ENCODE measurements around the gene TMEM238L. TPM values are rescaled to one million over a fixed set of nuclear protein-coding genes. Genes with fewer than 3 reads are reported as not detected.
"Not testable (repeated sequence)": the region's sequence is repeated elsewhere in the genome, so short reads cannot be mapped to it uniquely, and the experiment has no call there.

The TMEM238L gene, protein sequence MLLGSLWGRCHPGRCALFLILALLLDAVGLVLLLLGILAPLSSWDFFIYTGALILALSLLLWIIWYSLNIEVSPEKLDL
- total RNA-seq: not detected
- not detected for polyA plus RNA-seq

- intact Hi-C loops (cut with micrococcal nuclease): no loop called here
- Mint-ChIP-seq H3K27me3 (peaks cover 0 to 6% of the 10 kb centered on the region in 2 donors), H3K4me1 (peaks cover 0 to 4% (median 0%) of the 10 kb centered on the region in 4 donors), H3K9me3 (no peaks in the 10 kb centered on the region), H3K27ac (no peak within 1 kb of the TSS), H3K36me3 (no peaks in the 10 kb centered on the region), H3K4me3 (no peak within 1 kb of the TSS)
- no peaks in the 10 kb centered on the region for H3K4me1 ChIP-seq (ENCODE audit: insufficient read depth, low read length)
- ChIA-PET POLR2A (ENCODE audit: partially characterized antibody) (no interaction called here), CTCF (ENCODE audit: partially characterized antibody) (no interaction called here)
- no peaks in the 10 kb centered on the region for H3K27me3 ChIP-seq (ENCODE audit: insufficient read depth, low read length)
- no peak within 1 kb of the TSS for H3K27ac ChIP-seq (ENCODE audit: low read depth, low read length)
- DNase-seq: no peak
- H3K36me3 ChIP-seq (ENCODE audit: insufficient read depth, low read length): no peaks in the 10 kb centered on the region
- no peak within 1 kb of the TSS for H3K4me3 ChIP-seq (ENCODE audit: low read length in 2 of 2)
- no peaks in the 10 kb centered on the region for H3K9me3 ChIP-seq (ENCODE audit: control insufficient read depth in 1 of 2, low read length in 2 of 2)
These were observed at the start of gene TMEM238L for GRCh38 chr17:10803830-10804475. TMEM238L (minus strand) TSS chr17:10804099; CDS start chr17:10803963, 136 bp downstream.

DNA sequence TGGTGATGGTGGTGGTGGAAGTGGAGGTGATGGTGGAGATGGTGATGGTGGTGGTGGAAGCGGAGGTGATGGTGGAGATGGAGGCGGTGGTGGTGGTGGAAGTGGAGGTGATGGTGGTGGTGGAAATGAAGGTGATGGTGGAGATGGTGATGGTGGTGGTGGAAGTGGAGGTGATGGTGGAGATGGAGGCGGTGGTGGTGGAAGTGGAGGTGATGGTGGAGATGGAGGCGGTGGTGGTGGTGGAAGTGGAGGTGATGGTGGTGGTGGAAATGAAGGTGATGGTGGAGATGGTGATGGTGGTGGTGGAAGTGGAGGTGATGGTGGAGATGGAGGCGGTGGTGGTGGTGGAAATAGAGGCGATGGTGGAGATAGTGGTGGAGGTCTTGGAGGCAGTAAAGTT, 42.7 kb upstream of the TMEM238L start:
- H3K27me3 ChIP-seq (ENCODE audit: insufficient read depth, low read length); H3K36me3 ChIP-seq (ENCODE audit: insufficient read depth, low read length); H3K4me3 ChIP-seq (ENCODE audit: low read length in 2 of 2); POLR2A ChIA-PET (ENCODE audit: partially characterized antibody); DNase-seq; H3K27ac ChIP-seq (ENCODE audit: low read depth, low read length); H3K36me3 Mint-ChIP-seq; H3K9me3 ChIP-seq (ENCODE audit: control insufficient read depth in 1 of 2, low read length in 2 of 2); H3K9me3 Mint-ChIP-seq; H3K4me1 ChIP-seq (ENCODE audit: insufficient read depth, low read length); H3K4me3 Mint-ChIP-seq: not testable (repeated sequence)
- Mint-ChIP-seq H3K27me3 (peaks cover 9 to 24% of the 10 kb centered on the region in 2 donors), H3K27ac (peak overlapping the region in 1 of 7 donors; percentile 13), H3K4me1 (peaks cover 2 to 12% (median 8%) of the 10 kb centered on the region in 4 donors)
- CTCF ChIA-PET (ENCODE audit: partially characterized antibody): interaction anchor here (1.0 to 4.9 kb wide), 5 partner anchors 8 to 230 kb away, joined by 4 to 142 read pairs (median 27); partner anchors contain the start of gene PIRT
- intact Hi-C loops (cut with micrococcal nuclease): loop anchor here (10.0 kb wide), 1 partner anchor 922 kb away; no protein-coding TSS in a partner anchor

GRCh38 chr17:10845388-10845751, 41.5 kb upstream of the TMEM238L start:
- POLR2A ChIA-PET (ENCODE audit: partially characterized antibody): interaction anchor here (0.8 kb wide), 1 partner anchor 199 kb away, joined by 4 read pairs; no protein-coding TSS in a partner anchor

GRCh38 chr17:10844621-10845387, 40.9 kb upstream of the TMEM238L start:
- Histone ChIP-seq H3K9me3 (ENCODE audit: control insufficient read depth in 1 of 2, low read length in 2 of 2) (no peaks in the 10 kb centered on the region), H3K4me1 (ENCODE audit: insufficient read depth, low read length) (peaks cover 7% of the 10 kb centered on the region), H3K36me3 (ENCODE audit: insufficient read depth, low read length) (no peaks in the 10 kb centered on the region), H3K4me3 (ENCODE audit: low read length in 2 of 2) (peak overlapping the region in 1 of 2 donors; percentile 50), H3K27ac (ENCODE audit: low read depth, low read length) (no peak overlapping the region), H3K27me3 (ENCODE audit: insufficient read depth, low read length) (no peaks in the 10 kb centered on the region)
- Mint-ChIP-seq H3K4me1 (peaks cover 2 to 12% (median 8%) of the 10 kb centered on the region in 4 donors), H3K9me3 (peaks cover 0 to 2% (median 0%) of the 10 kb centered on the region in 8 donors), H3K36me3 (no peaks in the 10 kb centered on the region), H3K27ac (peak overlapping the region in 2 of 7 donors; percentile 9 to 44), H3K4me3 (peak overlapping the region; percentile 75 to 89 (median 83)), H3K27me3 (peaks cover 6 to 17% of the 10 kb centered on the region in 2 donors)
- DNase-seq: peak; percentile 60 to 66 (median 64)
- intact Hi-C loops (cut with micrococcal nuclease): loop anchor here (1.0 to 10.0 kb wide), 4 partner anchors 148 to 920 kb away; partner anchors contain the start of genes ADPRM and SCO1
- ChIA-PET POLR2A (ENCODE audit: partially characterized antibody) (interaction anchor here (0.8 kb wide), 1 partner anchor 198 kb away, joined by 4 read pairs; no protein-coding TSS in a partner anchor), CTCF (ENCODE audit: partially characterized antibody) (interaction anchor here (0.7 to 4.9 kb wide), 16 partner anchors 9 to 216 kb away, joined by 3 to 142 read pairs (median 5); no protein-coding TSS in a partner anchor)

More at GRCh38 chr17:10845388-10845751, 41.5 kb upstream of the TMEM238L start:
- Histone ChIP-seq H3K9me3 (ENCODE audit: control insufficient read depth in 1 of 2, low read length in 2 of 2) (no peaks in the 10 kb centered on the region), H3K36me3 (ENCODE audit: insufficient read depth, low read length) (no peaks in the 10 kb centered on the region), H3K4me1 (ENCODE audit: insufficient read depth, low read length) (peaks cover 7% of the 10 kb centered on the region), H3K27me3 (ENCODE audit: insufficient read depth, low read length) (no peaks in the 10 kb centered on the region), H3K27ac (ENCODE audit: low read depth, low read length) (no peak overlapping the region), H3K4me3 (ENCODE audit: low read length in 2 of 2) (no peak overlapping the region)
- H3K27ac Mint-ChIP-seq: peak overlapping the region in 1 of 7 donors; percentile 44
- no peaks in the 10 kb centered on the region for H3K36me3 Mint-ChIP-seq
- CTCF ChIA-PET (ENCODE audit: partially characterized antibody): interaction anchor here (0.6 to 4.9 kb wide), 12 partner anchors 8 to 228 kb away, joined by 3 to 142 read pairs (median 5); no protein-coding TSS in a partner anchor
- peaks cover 2 to 12% (median 8%) of the 10 kb centered on the region in 4 donors for H3K4me1 Mint-ChIP-seq
- H3K9me3 Mint-ChIP-seq: peaks cover 0 to 2% (median 0%) of the 10 kb centered on the region in 8 donors
- intact Hi-C loops (cut with micrococcal nuclease): loop anchor here (1.0 to 10.0 kb wide), 4 partner anchors 148 to 921 kb away; partner anchors contain the start of genes ADPRM and SCO1
- no peak for DNase-seq
- H3K4me3 Mint-ChIP-seq: peak overlapping the region in 7 of 8 donors; percentile 75 to 89 (median 83)
- peaks cover 7 to 18% of the 10 kb centered on the region in 2 donors for H3K27me3 Mint-ChIP-seq

DNA sequence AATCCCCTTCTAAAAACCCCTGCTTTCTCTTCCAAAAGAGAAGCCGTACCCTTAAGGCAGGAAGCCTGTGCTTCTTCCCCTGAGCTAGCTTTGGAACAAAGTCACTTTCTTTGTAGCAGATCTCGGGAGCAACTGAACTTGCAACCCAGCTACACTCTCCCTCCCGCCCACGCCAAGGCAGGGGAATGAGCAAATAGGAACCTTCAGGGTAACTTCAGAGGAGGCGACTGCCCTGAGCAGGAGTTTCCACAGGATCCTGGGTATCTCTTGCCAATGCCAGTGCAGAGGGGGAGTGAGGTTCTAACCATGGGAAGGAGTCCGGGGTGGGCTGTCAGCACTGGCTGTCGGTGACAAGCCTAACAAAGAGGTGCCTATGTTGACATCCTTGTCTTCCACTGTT, 39.9 kb upstream of the TMEM238L start:
- H3K36me3 Mint-ChIP-seq: no peaks in the 10 kb centered on the region
- peak in 1 of 5 donors; percentile 39 for DNase-seq
- peak overlapping the region in 2 of 8 donors; percentile 49 to 72 for H3K4me3 Mint-ChIP-seq

GRCh38 chr17:10842658-10843057, 38.8 kb upstream of the TMEM238L start:
- peaks cover 0 to 1% (median 0%) of the 10 kb centered on the region in 8 donors for H3K9me3 Mint-ChIP-seq
- Histone ChIP-seq H3K27ac (ENCODE audit: low read depth, low read length) (no peak overlapping the region), H3K9me3 (ENCODE audit: control insufficient read depth in 1 of 2, low read length in 2 of 2) (no peaks in the 10 kb centered on the region), H3K27me3 (ENCODE audit: insufficient read depth, low read length) (no peaks in the 10 kb centered on the region), H3K4me3 (ENCODE audit: low read length in 2 of 2) (no peak overlapping the region), H3K36me3 (ENCODE audit: insufficient read depth, low read length) (no peaks in the 10 kb centered on the region), H3K4me1 (ENCODE audit: insufficient read depth, low read length) (peaks cover 7% of the 10 kb centered on the region)
- H3K4me1 Mint-ChIP-seq: peaks cover 2 to 12% (median 8%) of the 10 kb centered on the region in 4 donors
- H3K27ac Mint-ChIP-seq: no peak overlapping the region
- CTCF ChIA-PET (ENCODE audit: partially characterized antibody): interaction anchor here (0.7 to 4.9 kb wide), 5 partner anchors 8 to 705 kb away, joined by 3 to 142 read pairs (median 27); no protein-coding TSS in a partner anchor
- intact Hi-C loops (cut with micrococcal nuclease): loop anchor here (10.0 kb wide), 1 partner anchor 918 kb away; no protein-coding TSS in a partner anchor
- peaks cover 2 to 9% of the 10 kb centered on the region in 2 donors for H3K27me3 Mint-ChIP-seq
- no peak for DNase-seq
- POLR2A ChIA-PET (ENCODE audit: partially characterized antibody): no interaction called here
- no peaks in the 10 kb centered on the region for H3K36me3 Mint-ChIP-seq
- no peak overlapping the region for H3K4me3 Mint-ChIP-seq

More for the DNA sequence above, 39.9 kb upstream of the TMEM238L start:
- intact Hi-C loops (cut with micrococcal nuclease): loop anchor here (10.0 kb wide), 1 partner anchor 919 kb away; no protein-coding TSS in a partner anchor
- CTCF ChIA-PET (ENCODE audit: partially characterized antibody): interaction anchor here (1.0 to 4.9 kb wide), 12 partner anchors 9 to 213 kb away, joined by 3 to 142 read pairs (median 6); no protein-coding TSS in a partner anchor
- H3K4me1 ChIP-seq (ENCODE audit: insufficient read depth, low read length): peaks cover 7% of the 10 kb centered on the region
- H3K4me1 Mint-ChIP-seq: peaks cover 2 to 12% (median 8%) of the 10 kb centered on the region in 4 donors
- no peak overlapping the region for H3K4me3 ChIP-seq (ENCODE audit: low read length in 2 of 2)
- peaks cover 0 to 2% (median 0%) of the 10 kb centered on the region in 8 donors for H3K9me3 Mint-ChIP-seq
- peak overlapping the region in 1 of 7 donors; percentile 30 for H3K27ac Mint-ChIP-seq
- H3K9me3 ChIP-seq (ENCODE audit: control insufficient read depth in 1 of 2, low read length in 2 of 2): no peaks in the 10 kb centered on the region
- no peak overlapping the region for H3K27ac ChIP-seq (ENCODE audit: low read depth, low read length)
- H3K27me3 ChIP-seq (ENCODE audit: insufficient read depth, low read length): no peaks in the 10 kb centered on the region
- POLR2A ChIA-PET (ENCODE audit: partially characterized antibody): no interaction called here
- H3K36me3 ChIP-seq (ENCODE audit: insufficient read depth, low read length): no peaks in the 10 kb centered on the region
- peaks cover 2 to 9% of the 10 kb centered on the region in 2 donors for H3K27me3 Mint-ChIP-seq
